WI38 (cell line): Measurements from ENCODE around the gene GRHPR.

Experiments
- H3K4me3 ChIP-seq: 2 replicates; pipeline ENCODE4 v1.5.1; 2011; ENCODE audit warnings: low read depth, mild to moderate bottlenecking, control low read depth, low read length
- TF ChIP-seq, protein P1 (sequence below): IDR thresholded peaks from 2 replicates; pipeline ENCODE4 v1.5.1; 2012; ENCODE audit warnings: low read depth, mild to moderate bottlenecking, control low read depth, low read length

The GRHPR gene

DNA sequence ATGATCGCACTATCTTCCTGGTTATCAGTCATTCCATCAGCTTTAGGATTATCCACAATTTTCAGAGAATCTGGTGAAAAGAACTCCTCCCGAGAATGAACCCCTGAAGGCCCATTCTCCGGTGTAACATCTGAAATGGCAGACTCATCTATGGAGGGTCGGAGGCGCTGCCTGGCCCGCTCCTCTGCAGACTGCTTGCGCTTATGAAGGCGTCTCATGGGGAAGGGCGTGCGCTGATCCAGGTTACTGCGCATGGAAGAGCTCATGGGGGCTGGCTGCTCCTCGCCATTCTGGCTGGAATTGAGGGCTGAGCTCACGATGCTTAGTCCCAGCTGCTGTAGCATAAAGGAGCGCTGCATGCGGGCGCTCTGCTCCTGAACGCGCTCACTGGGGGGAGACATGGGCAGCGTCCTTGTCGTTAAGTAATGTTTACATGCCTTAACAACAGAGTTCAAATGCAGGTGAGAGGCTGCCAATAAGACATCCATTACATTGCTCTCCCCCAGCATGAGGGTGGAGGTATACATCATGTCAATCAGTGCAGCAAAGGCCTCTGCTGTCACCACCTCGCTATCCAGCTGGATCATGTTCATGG lies 19.4 kb downstream of the GRHPR start:
- TF ChIP-seq, protein P1, sequence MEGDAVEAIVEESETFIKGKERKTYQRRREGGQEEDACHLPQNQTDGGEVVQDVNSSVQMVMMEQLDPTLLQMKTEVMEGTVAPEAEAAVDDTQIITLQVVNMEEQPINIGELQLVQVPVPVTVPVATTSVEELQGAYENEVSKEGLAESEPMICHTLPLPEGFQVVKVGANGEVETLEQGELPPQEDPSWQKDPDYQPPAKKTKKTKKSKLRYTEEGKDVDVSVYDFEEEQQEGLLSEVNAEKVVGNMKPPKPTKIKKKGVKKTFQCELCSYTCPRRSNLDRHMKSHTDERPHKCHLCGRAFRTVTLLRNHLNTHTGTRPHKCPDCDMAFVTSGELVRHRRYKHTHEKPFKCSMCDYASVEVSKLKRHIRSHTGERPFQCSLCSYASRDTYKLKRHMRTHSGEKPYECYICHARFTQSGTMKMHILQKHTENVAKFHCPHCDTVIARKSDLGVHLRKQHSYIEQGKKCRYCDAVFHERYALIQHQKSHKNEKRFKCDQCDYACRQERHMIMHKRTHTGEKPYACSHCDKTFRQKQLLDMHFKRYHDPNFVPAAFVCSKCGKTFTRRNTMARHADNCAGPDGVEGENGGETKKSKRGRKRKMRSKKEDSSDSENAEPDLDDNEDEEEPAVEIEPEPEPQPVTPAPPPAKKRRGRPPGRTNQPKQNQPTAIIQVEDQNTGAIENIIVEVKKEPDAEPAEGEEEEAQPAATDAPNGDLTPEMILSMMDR, result no peak

DNA sequence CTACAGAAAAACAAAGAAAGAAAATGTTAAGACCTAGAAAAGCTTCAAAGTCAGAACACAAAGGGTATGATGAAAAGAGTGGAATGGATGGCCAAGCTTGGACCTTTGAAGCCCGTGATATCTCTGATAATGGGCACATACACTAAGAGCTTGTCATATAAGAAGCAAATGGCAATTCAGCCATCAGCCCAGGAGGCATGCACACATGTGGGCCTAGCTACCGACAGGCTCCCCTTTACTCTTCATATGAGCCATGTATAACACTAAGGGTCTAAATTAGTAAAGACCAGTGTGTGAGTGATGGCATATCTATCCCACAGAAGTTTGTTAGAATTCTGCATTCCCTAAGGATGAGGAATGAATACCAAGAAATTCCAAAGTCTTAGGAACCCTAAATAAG lies 20.1 kb downstream of the GRHPR start:
- TF ChIP-seq, protein P1, result no peak
- H3K4me3 ChIP-seq, result no peak overlapping the region

More for the DNA sequence above, 19.4 kb downstream of the GRHPR start:
- no peak overlapping the region for H3K4me3 ChIP-seq

DNA sequence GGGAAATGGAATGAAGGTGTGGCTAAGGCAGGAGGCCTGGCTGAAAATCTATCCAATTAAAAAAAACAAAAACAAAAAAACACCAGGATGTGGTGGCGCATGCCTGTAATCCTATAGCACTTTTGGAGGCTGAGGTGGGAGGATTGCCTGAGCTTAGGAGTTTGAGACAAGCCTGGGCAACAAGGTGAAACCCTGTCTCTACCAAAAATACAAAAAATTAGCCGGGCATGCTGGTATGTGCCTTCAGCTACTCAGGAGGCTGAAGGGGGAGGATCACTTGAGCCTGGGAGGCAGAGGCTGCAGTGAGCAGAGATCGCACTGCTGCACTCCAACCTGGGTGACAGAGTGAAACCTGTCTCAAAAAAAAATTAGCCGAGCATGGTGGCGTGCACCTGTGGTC lies 21.1 kb downstream of the GRHPR start:
- TF ChIP-seq, protein P1, result no peak
- no peak overlapping the region for H3K4me3 ChIP-seq

DNA sequence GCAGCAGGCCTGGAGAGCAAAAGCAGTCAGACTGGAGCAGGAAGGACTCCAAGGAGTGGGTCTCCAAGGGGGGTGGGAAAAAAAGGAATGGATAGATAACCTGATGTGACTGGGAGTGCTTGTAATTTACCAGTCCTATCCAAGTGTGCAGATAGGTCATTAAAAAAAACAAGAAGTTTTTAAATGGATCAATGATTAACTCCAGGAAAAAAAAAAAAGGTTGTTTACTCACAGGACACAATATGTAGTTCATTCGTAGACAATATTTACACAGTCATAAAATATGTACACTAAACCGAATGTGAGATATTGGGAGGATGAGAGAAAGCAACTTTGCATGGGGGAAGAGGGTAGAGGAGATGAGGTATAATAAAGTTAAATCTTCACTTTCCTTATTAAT lies 22.4 kb downstream of the GRHPR start:
- TF ChIP-seq, protein P1, result no peak
- H3K4me3 ChIP-seq, result no peak overlapping the region

DNA sequence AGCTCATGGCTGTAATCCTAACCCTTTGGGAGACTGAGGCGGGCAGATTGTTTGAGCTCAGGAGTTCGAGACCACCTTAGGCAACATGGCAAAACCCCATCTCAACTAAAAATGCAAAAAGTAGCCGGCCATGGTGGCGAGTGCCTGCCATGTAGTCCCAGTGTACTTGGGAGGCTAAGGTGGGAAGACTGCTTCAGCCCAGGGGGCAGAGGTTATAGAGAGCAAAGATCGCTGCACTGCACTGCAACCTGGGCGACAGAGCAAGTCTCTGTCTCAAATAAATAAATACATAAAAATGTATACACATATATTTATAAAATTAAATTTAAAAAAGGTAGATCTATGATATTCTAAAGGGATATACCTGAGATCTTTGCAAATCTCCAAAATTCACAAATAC lies 23.3 kb downstream of the GRHPR start:
- H3K4me3 ChIP-seq, result no peak overlapping the region
- TF ChIP-seq, protein P1, result no peak

DNA sequence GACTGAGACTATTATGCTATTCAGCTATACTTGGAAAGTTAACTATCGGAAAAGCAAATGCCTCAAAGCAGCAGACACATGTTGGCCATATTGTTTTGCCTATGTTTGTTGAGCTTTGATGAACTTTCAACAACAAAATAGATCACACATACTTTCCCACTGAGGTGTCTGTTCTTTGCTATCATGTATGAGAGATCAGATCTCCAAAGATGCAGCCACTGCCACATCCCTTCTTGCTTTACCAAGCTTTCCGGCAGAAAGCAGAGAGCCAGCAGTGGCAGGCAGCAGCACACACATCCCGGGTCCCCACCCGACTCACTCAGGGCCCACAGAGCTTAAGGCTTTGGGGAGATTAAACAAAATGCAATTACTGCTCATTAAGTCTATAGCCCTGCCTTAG lies 23.9 kb downstream of the GRHPR start:
- TF ChIP-seq, protein P1, result no peak
- no peak overlapping the region for H3K4me3 ChIP-seq

DNA sequence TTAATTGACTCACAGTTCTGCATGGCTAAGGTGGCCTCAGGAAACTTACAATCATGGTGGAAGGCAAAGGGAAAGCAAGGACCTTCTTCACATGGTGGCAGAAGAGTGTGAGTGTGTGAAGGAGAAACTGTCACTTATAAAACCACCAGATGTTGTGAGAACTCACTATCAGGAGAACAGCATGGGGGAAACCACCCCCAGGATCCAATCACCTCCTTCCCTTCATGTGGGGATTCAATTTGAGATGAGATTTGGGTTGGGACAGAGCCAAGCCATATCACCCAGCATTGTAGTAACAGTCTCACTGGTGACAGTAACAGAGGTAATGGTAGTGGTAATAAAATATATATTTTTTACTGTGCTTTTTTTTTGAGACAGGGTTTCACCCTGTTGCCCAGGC lies 24.6 kb downstream of the GRHPR start:
- no peak overlapping the region for H3K4me3 ChIP-seq
- TF ChIP-seq, protein P1, result no peak
